Heart right ventricle (tissue), 16 donors: ENCODE measurements around the gene C10orf95. TPM values are rescaled to one million over a fixed set of nuclear protein-coding genes. Genes with fewer than 3 reads are reported as not detected.

ENCODE experiments used
- ATAC-seq, 8 donors: fragments of 200-7000 bp; cut with Tn5 transposase; one replicate each; pipeline ENCODE4 v1.9.1; 2020; ENCODE audit warnings: mild to moderate bottlenecking in 8 of 8, moderate library complexity in 8 of 8, moderate number of reproducible peaks in 1 of 8
- DNase-seq, 2 donors: peaks; one replicate each; pipeline ENCODE4 v3.0.0-alpha.2; 2020
- H3K27ac ChIP-seq, 10 donors: fragments of 200-600 bp; sonication (generic) in 2 of 10; one replicate each; pipeline versions ENCODE4 v1.5.0 to v1.8.0; 2020 to 2022; ENCODE audit warnings: mild to moderate bottlenecking in 3 of 10
- H3K27me3 ChIP-seq, 7 donors: fragments of 200-600 bp; one replicate each; pipeline ENCODE4 v1.8.0; 2021 to 2022; ENCODE audit warnings: mild to moderate bottlenecking in 2 of 7
- H3K36me3 ChIP-seq, 9 donors: fragments of 200-600 bp; sonication (generic) in 1 of 9; one replicate each; pipeline versions ENCODE4 v1.5.0 to v1.8.0; 2020 to 2022; ENCODE audit warnings: mild to moderate bottlenecking in 2 of 9
- H3K4me1 ChIP-seq, 9 donors: fragments of 200-600 bp; sonication (generic) in 1 of 9; one replicate each; pipeline versions ENCODE4 v1.5.0 to v1.8.0; 2020 to 2022; ENCODE audit warnings: mild to moderate bottlenecking in 4 of 9
- H3K4me3 ChIP-seq, 10 donors: fragments of 200-600 bp; sonication (generic) in 2 of 10; one replicate each; pipeline versions ENCODE4 v1.5.0 to v1.8.0; 2020 to 2022; ENCODE audit warnings: mild to moderate bottlenecking in 7 of 10, moderate library complexity in 2 of 10
- H3K9me3 ChIP-seq, 11 donors: fragments of 200-600 bp in 10 of 11; sonication (generic) in 2 of 11; one replicate each; pipeline versions ENCODE4 v1.5.0 to v1.8.0; 2013 to 2022; ENCODE audit warnings: mild to moderate bottlenecking in 2 of 11, control low read depth in 1 of 11, moderate library complexity in 1 of 11
- CTCF ChIP-seq, 9 donors: fragments of 200-600 bp; sonication (generic) in 2 of 9; IDR thresholded peaks; one replicate each; pipeline versions ENCODE4 v1.5.0 to v1.8.0; 2021 to 2022; ENCODE audit warnings: antibody characterized with exemption in 9 of 9, mild to moderate bottlenecking in 5 of 9, moderate library complexity in 1 of 9
- WGBS, 2 donors: extraction: QIAGEN DNeasy Blood & Tissue Kit; methylation state at CpG; one replicate each; pipeline ENCODE4 v1.1.7; 2013; ENCODE audit warnings: inconsistent platforms in 1 of 2; 5-methylcytosine and 5-hydroxymethylcytosine counted together
- intact Hi-C, 10 donors: fragments of 100-400 bp; cut with DNase I; formaldehyde crosslinking; loops; one replicate each; pipeline versions ENCODE4 v1.11.1 to v1.14.2; 2022
- polyA plus RNA-seq, 2 donors: library from polyadenylated mRNA; stranded (reverse); fragments of 200-250 nt; gene quantifications; one replicate each; pipeline ENCODE4 v1.2.3, GENCODE V29; 2013
- total RNA-seq, 10 donors: library from RNA; stranded (reverse); fragmentation: NEBNext Ultra II Directional in 3 of 10; extraction: Animal tissue kit (Norgen Biotek cat#: 25700) in 3 of 10; gene quantifications; one replicate each; pipeline versions ENCODE4 v1.2.1 to v1.2.4, GENCODE V29; 2021 to 2023
- donor health status: Arrhythmogenic right ventricular cardiomyopathy.
- donor health status: ischemic (EF 13 %, LVEDD 7.1; RV severe dilation, severe dysfunction).
- donor health status: healthy with polysubstance abuse.
- donor health status: DM: no; HTN: yes; CAD: no.
- donor health status: DM: no; HTN: no; CAD: no.
- donor health status: ischemic (EF 25% LVEDD 6.9; RV normal size, moderate dysfunction).
- donor health status: ischemic (EF 25% LVEDD 5.7; RV mildly dilated, moderate dysfunction).
- donor health status: healthy.
- donor health status: DM: yes; HTN: yes; CAD: no.
- donor health status: Ischemic cardiomyopathy.
- donor health status: ischemic (EF 35%, LVEDD 5.7; RV mildly dilated, moderate dysfunction).
- donor health status: nonischemic (EF 11% LVEDD 7.7; RV severe dilation, severe dysfunction).
- donor health status: DM: yes; HTN: yes; CAD: no.
- donor health status: PGD.
- donor health status: ischemic (EF 29% LVEDD 5.4; RV normal size, mild dysfunction).
- donor health status: nonischemic (EF 23%, LVEDD 6.1; RV moderate dilation, normal function).

The C10orf95 gene
- total and polyA plus RNA-seq, 12 donors = not detected

GRCh38 chr10:102493771-102494170, 42.4 kb upstream of the C10orf95 start:
- TF ChIP-seq CTCF (IDR thresholded peaks at IDR 0.05) = no peak
- no peak overlapping the region for H3K4me3 ChIP-seq
- H3K27ac ChIP-seq = peak overlapping the region in 5 of 10 donors; percentile 34 to 73 (median 45)
- no peaks in the 10 kb centered on the region for H3K9me3 ChIP-seq
- peak in 1 of 8 donors; percentile 13 for ATAC-seq
- H3K4me1 ChIP-seq = peaks cover 3 to 65% (median 40%) of the 10 kb centered on the region in 9 donors
- H3K36me3 ChIP-seq = peaks cover 0 to 63% (median 13%) of the 10 kb centered on the region in 9 donors
- intact Hi-C loops = no loop called here
- WGBS, 2 donors = 82 to 97% methylated on average over 2 of the region's 2 CpGs
- DNase-seq = no peak
- H3K27me3 ChIP-seq = no peaks in the 10 kb centered on the region

GRCh38 chr10:102492983-102493382, 41.6 kb upstream of the C10orf95 start:
- Histone ChIP-seq H3K4me3 (no peak overlapping the region), H3K27ac (peak overlapping the region in 9 of 10 donors; percentile 0 to 73 (median 45)), H3K9me3 (no peaks in the 10 kb centered on the region), H3K27me3 (no peaks in the 10 kb centered on the region), H3K4me1 (peaks cover 3 to 57% (median 34%) of the 10 kb centered on the region in 9 donors), H3K36me3 (peaks cover 4 to 71% (median 21%) of the 10 kb centered on the region in 9 donors)
- DNase-seq (no peak), ATAC-seq (peak; percentile 69 to 91 (median 78))
- intact Hi-C loops = no loop called here
- TF ChIP-seq CTCF (IDR thresholded peaks at IDR 0.05) = no peak
- WGBS, 2 donors = 35 to 41% methylated on average over 2 of the region's 2 CpGs

DNA sequence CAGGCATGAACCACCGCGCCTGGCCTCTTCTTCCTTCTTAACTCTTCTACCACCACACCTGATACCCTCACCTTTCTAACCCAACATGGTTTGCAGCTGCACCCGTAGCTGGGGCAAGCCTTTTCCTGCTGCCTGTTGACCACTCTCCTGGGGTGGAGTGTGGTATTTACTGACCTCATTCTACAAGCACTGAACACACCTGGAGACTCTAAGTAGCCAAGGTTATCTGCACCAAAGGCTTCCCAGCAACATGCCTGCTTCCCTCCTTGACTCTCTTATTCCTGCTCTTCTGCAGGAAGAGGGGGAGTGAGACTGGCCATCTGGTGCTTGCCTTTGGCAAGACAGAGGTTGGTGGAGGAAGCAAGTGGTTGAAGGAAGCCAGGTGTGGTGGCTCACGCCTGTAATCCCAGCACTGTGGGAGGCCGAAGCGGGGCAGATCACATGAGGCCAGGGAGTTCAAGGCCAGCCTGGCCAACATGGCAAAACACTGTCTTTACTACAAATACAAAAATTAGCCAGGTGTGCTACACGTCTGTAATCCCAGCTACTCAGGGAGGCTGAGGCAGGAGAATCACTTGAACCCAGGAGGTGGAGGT, 41.1 kb upstream of the C10orf95 start:
- Histone ChIP-seq H3K4me1 (peaks cover 3 to 52% (median 34%) of the 10 kb centered on the region in 9 donors), H3K36me3 (peaks cover 4 to 76% (median 24%) of the 10 kb centered on the region in 9 donors), H3K27me3 (no peaks in the 10 kb centered on the region), H3K27ac (peak overlapping the region in 8 of 10 donors; percentile 0 to 73 (median 48)), H3K9me3 (no peaks in the 10 kb centered on the region), H3K4me3 (no peak overlapping the region)
- intact Hi-C loops = no loop called here
- 92 to 94% methylated on average over 7 of the region's 7 CpGs for WGBS, 2 donors
- TF ChIP-seq CTCF (IDR thresholded peaks at IDR 0.05) = no peak
- DNase-seq (no peak), ATAC-seq (peak in 2 of 8 donors; percentile 9 to 25)

GRCh38 chr10:102491136-102491535, 39.8 kb upstream of the C10orf95 start:
- intact Hi-C loops = no loop called here
- Histone ChIP-seq H3K36me3 (peaks cover 4 to 81% (median 33%) of the 10 kb centered on the region in 9 donors), H3K9me3 (no peaks in the 10 kb centered on the region), H3K4me3 (no peak overlapping the region), H3K27me3 (no peaks in the 10 kb centered on the region), H3K27ac (peak overlapping the region in 1 of 10 donors; percentile 6), H3K4me1 (peaks cover 3 to 41% (median 33%) of the 10 kb centered on the region in 9 donors)
- TF ChIP-seq CTCF (IDR thresholded peaks at IDR 0.05) = no peak
- 75 to 85% methylated on average over 4 of the region's 4 CpGs for WGBS, 2 donors
- DNase-seq (no peak), ATAC-seq (no peak)
